Panc1 (cell line): ENCODE measurements around the gene HVCN1. TPM values are rescaled to one million over a fixed set of nuclear protein-coding genes. Genes with fewer than 3 reads are reported as not detected.
A peak's percentile ranks its signal among the peaks of the same experiment; 100 is the strongest.

Source experiments
- ATAC-seq: fragments of 200-7000 bp; cut with Tn5 transposase; 2 replicates; pipeline ENCODE4 v1.9.1; 2020; ENCODE audit warnings: mild to moderate bottlenecking, moderate library complexity
- BruUV-seq: library from RNA; stranded (reverse); fragments of 400-500 nt; replicated peaks from 2 replicates; lab custom pipeline; 2021; lab: Mats Ljungman, UMichigan
- CTCF ChIA-PET: fragments of 300-600 bp; sonication (Branson Sonifier 250); formaldehyde crosslinking; loops from one replicate; lab custom pipeline; 2022; ENCODE audit warnings: antibody characterized with exemption; lab: Charles Lee
- POLR2A ChIA-PET: fragments of 300-600 bp; sonication (Branson Sonifier 250); formaldehyde crosslinking; loops from one replicate; lab custom pipeline; 2022; ENCODE audit warnings: antibody characterized with exemption; lab: Charles Lee
- DNase-seq: peaks from one replicate; pipeline ENCODE4 v3.0.0-alpha.2; 2010; ENCODE audit warnings: low read depth, low spot score
- H3K27ac ChIP-seq: 2 replicates; pipeline ENCODE4 v1.5.1; 2011; ENCODE audit warnings: mild to moderate bottlenecking, low read length, inconsistent platforms
- H3K27me3 ChIP-seq: fragments of 200-500 bp; sonication (Bioruptor generic); 2 replicates; pipeline ENCODE4 v1.6.0; 2014; ENCODE audit warnings: low read length, inconsistent platforms; ENCODE audit not compliant: control insufficient read depth, insufficient read depth
- H3K36me3 ChIP-seq: fragments of 200-500 bp; sonication (Bioruptor generic); 2 replicates; pipeline ENCODE4 v1.5.1; 2014; ENCODE audit warnings: inconsistent platforms, mild to moderate bottlenecking, low read length, moderate library complexity; ENCODE audit not compliant: control insufficient read depth, insufficient read depth
- H3K4me1 ChIP-seq: 2 replicates; pipeline ENCODE4 v1.5.1; 2011; ENCODE audit warnings: inconsistent platforms, mild to moderate bottlenecking, low read length, moderate library complexity; ENCODE audit not compliant: control insufficient read depth, insufficient read depth
- H3K4me3 ChIP-seq, 2 experiments: 2 replicates each; pipeline ENCODE4 v1.5.1; 2011 to 2012; ENCODE audit warnings: low read depth in 2 of 2, low read length in 2 of 2, mild to moderate bottlenecking in 2 of 2, inconsistent platforms in 1 of 2, moderate library complexity in 1 of 2
- H3K9me3 ChIP-seq: fragments of 200-500 bp; sonication (Bioruptor generic); 2 replicates; pipeline ENCODE4 v1.5.1; 2014; ENCODE audit warnings: low read depth, mild to moderate bottlenecking, inconsistent platforms, low read length, moderate library complexity; ENCODE audit not compliant: control insufficient read depth, insufficient read depth
- CTCF ChIP-seq: fragments of 450-650 bp; IDR thresholded peaks from 2 replicates; pipeline ENCODE4 v1.5.1; 2017; ENCODE audit warnings: mild to moderate bottlenecking
- POLR2AphosphoS5 ChIP-seq: IDR thresholded peaks from 2 replicates; pipeline ENCODE4 v1.6.1; 2012; ENCODE audit warnings: mild to moderate bottlenecking, low read depth, low read length, moderate library complexity
- REST ChIP-seq, 2 experiments: IDR thresholded peaks; 2 replicates each; pipeline ENCODE4 v1.6.1; 2011 to 2012; ENCODE audit warnings: low read depth in 2 of 2, control low read depth in 1 of 2, low read length in 1 of 2, mild to moderate bottlenecking in 1 of 2, moderate library complexity in 1 of 2; ENCODE audit not compliant: insufficient read depth in 1 of 2
- SIN3A ChIP-seq: IDR thresholded peaks from 2 replicates; pipeline ENCODE4 v1.6.1; 2012; ENCODE audit warnings: low read depth, mild to moderate bottlenecking, low read length, moderate library complexity, borderline replicate concordance; ENCODE audit not compliant: insufficient read depth
- TCF7L2 ChIP-seq: IDR thresholded peaks from 2 replicates; pipeline ENCODE4 v1.6.1; 2011; ENCODE audit warnings: mild to moderate bottlenecking, low read depth, low read length, inconsistent platforms
- in situ Hi-C: cut with HindIII; loops from 2 replicates; pipeline ENCODE4 v1.10.0; 2016; ENCODE audit warnings: low sequenced_read_pairs, low pct_unique_long_range_greater_than_20kb
- intact Hi-C: fragments of 100-400 bp; cut with micrococcal nuclease; formaldehyde crosslinking; loops from one replicate; pipeline ENCODE4 v1.10.0; 2022; ENCODE audit not compliant: unreplicated experiment
- total RNA-seq: library from RNA; stranded (reverse); gene quantifications from one replicate; pipeline ENCODE4 v1.2.1, GENCODE V29; 2021; ENCODE audit not compliant: unreplicated experiment

HVCN1 gene
- total RNA-seq, 1 experiment from 2014 or later = 0.87 TPM

DNA sequence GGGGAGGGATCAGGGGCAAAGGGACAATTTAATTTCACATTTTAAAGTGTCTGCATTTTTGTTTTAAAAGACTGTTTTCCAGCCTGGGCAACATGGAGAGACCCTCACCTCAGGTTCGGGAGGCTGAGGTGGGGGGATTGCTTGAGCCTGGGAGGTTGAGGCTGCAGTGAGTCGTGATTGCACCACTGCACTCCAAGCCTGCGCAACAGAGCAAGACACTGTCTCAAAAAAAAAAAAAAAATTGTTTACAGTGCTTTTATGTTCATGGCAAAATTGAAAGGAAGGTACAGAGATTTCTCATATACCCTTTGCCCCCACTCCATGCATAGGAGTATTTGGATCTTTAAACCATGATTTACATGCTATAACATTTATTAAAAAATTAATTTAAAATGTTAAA lies 16.4 kb upstream of the HVCN1 start:
- intact Hi-C loops (loop anchor here (2.0 to 10.0 kb wide), 2 partner anchors 121 to 179 kb away; no protein-coding TSS in a partner anchor), in situ Hi-C loops (no loop called here)
- POLR2A ChIA-PET = interaction anchor here (0.7 kb wide), 1 partner anchor 14 kb away, joined by 21 read pairs; no protein-coding TSS in a partner anchor
- Histone ChIP-seq H3K9me3 (no peaks in the 10 kb centered on the region), H3K27ac (no peak overlapping the region), H3K4me1 (no peaks in the 10 kb centered on the region), H3K4me3 (no peak overlapping the region), H3K27me3 (no peaks in the 10 kb centered on the region), H3K36me3 (no peaks in the 10 kb centered on the region)
- no TSS peak for BruUV-seq
- DNase-seq (no peak), ATAC-seq (no peak)
- no peak for TF ChIP-seq TCF7L2
- no peak for TF ChIP-seq CTCF
- no peak for TF ChIP-seq REST (IDR thresholded peaks at IDR 0.05; ENCODE audit: insufficient read depth in 1 of 2, low read depth in 2 of 2, low read length in 1 of 2)
- TF ChIP-seq SIN3A = no peak
- no peak for TF ChIP-seq POLR2AphosphoS5
- CTCF ChIA-PET = interaction anchor here (0.7 to 1.2 kb wide), 4 partner anchors 40 to 626 kb away, joined by 3 to 14 read pairs (median 5); no protein-coding TSS in a partner anchor

DNA sequence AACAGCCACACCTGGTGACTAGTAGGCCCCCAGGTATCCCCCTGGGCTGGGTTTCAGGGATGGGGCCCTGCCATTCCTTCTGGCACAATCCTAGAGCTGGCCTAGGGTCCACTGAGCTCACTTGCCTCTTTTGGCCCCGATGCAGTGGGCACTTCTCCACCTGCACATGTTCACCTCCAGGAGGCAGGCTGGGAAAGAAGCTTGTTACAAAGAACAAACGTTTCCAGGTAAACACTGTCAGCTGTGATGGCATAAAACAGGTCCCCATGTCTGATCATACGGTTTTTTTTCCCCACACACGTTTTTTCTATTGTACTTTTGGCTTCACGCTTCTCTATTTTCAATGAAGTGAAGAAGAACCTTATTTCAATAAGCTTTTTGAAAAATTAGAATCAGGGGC lies 15.8 kb upstream of the HVCN1 start:
- Histone ChIP-seq H3K4me1 (no peaks in the 10 kb centered on the region), H3K27me3 (no peaks in the 10 kb centered on the region), H3K27ac (no peak overlapping the region), H3K4me3 (no peak overlapping the region), H3K36me3 (no peaks in the 10 kb centered on the region), H3K9me3 (no peaks in the 10 kb centered on the region)
- BruUV-seq = no TSS peak
- TF ChIP-seq POLR2AphosphoS5 (no peak), SIN3A (no peak), REST (IDR thresholded peaks at IDR 0.05; ENCODE audit: insufficient read depth in 1 of 2, low read depth in 2 of 2, low read length in 1 of 2) (no peak), TCF7L2 (no peak), CTCF (no peak; the same call in 1 of the 2 replicates)
- in situ Hi-C loops = no loop called here
- POLR2A ChIA-PET = interaction anchor here (0.5 kb wide), 1 partner anchor 164 kb away, joined by 3 read pairs; no protein-coding TSS in a partner anchor
- peak; percentile 70 for ATAC-seq
- intact Hi-C loops = loop anchor here (2.0 to 10.0 kb wide), 2 partner anchors 122 to 180 kb away; no protein-coding TSS in a partner anchor
- no peak for DNase-seq
- CTCF ChIA-PET = interaction anchor here (0.6 to 1.2 kb wide), 6 partner anchors 34 to 125 kb away, joined by 3 to 14 read pairs (median 6); no protein-coding TSS in a partner anchor
